Spleen (tissue), 7 donors: ENCODE measurements around the gene CSRNP2.

Source experiments
- POLR2A ChIP-seq, 3 donors: fragments of 450-650 bp; IDR thresholded peaks; one replicate each; pipeline ENCODE4 v1.5.1; 2017; ENCODE audit warnings: antibody characterized with exemption in 3 of 3, mild to moderate bottlenecking in 1 of 3
- POLR2AphosphoS5 ChIP-seq, 3 donors: sonication (generic); formaldehyde crosslinking; IDR thresholded peaks; one replicate each; pipeline ENCODE4 v1.5.1; 2017; ENCODE audit warnings: antibody characterized with exemption in 3 of 3
- TF ChIP-seq, protein P1 (sequence below), 11 experiments: fragments of 200-600 bp in 7 of 11; fragments of 450-650 bp in 4 of 11; sonication (generic) in 4 of 11; IDR thresholded peaks in 8 of 11; conservative IDR thresholded peaks in 3 of 11; 1 replicate in 7 of 11; 2 replicates in 4 of 11; pipeline versions ENCODE4 v1.4.0 to v1.8.0; 2016 to 2021; ENCODE audit warnings: antibody characterized with exemption in 11 of 11, inconsistent platforms in 4 of 11, mild to moderate bottlenecking in 1 of 11
- donor health status: DM: no; HTN: no; CAD: no; lungs with moderate emphysema.
- donor health status: DM: no; HTN: no; CAD: no.
- donor health status: DM: no; HTN: no; CAD: no.

DNA sequence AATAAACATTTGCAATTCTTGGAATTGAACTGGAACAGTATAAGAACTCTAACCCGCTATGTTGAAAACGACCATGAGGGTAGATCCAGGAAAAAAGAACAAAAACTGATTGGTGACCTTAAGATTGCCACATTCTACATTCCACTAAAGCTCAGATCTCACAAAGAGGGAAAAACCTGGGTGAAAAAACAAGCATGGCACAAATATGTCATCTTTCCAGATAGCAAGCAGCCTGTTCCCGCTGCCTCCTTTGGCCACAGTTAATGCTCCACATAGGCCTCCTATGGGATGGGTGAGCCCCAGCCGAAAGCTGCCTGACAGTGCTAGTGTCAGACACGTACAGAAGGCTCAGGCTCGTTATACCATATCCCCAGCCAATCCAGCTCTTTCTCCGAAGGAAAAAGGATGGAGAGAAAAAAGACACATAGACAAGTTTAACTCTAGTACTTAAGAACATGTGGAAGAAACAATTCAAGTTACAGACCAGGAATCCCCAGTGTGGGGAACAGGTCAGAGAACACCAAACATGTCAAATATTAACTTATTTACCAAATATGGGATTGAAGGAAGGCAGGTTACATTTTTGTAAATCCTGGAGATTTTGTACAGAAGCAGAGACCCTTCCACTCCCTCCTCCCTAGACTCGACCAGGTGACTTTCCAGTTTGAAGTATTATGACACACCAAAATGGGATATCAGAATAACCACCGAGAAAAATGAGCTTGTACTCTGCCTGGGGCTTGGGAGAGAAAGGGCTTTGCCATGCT lies 20.6 kb downstream of the CSRNP2 start:
- no peak for TF ChIP-seq POLR2A (IDR thresholded peaks at IDR 0.05)
- TF ChIP-seq, protein P1, sequence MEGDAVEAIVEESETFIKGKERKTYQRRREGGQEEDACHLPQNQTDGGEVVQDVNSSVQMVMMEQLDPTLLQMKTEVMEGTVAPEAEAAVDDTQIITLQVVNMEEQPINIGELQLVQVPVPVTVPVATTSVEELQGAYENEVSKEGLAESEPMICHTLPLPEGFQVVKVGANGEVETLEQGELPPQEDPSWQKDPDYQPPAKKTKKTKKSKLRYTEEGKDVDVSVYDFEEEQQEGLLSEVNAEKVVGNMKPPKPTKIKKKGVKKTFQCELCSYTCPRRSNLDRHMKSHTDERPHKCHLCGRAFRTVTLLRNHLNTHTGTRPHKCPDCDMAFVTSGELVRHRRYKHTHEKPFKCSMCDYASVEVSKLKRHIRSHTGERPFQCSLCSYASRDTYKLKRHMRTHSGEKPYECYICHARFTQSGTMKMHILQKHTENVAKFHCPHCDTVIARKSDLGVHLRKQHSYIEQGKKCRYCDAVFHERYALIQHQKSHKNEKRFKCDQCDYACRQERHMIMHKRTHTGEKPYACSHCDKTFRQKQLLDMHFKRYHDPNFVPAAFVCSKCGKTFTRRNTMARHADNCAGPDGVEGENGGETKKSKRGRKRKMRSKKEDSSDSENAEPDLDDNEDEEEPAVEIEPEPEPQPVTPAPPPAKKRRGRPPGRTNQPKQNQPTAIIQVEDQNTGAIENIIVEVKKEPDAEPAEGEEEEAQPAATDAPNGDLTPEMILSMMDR (IDR thresholded peaks at IDR 0.05 in 8 of 11, conservative IDR thresholded peaks at IDR 0.05 in 3 of 11) = no peak
- TF ChIP-seq POLR2AphosphoS5 (IDR thresholded peaks at IDR 0.05) = peak in 1 of 3 donors; percentile 7
